ENCODE data around the gene CAMTA1. TPM values are rescaled to one million over a fixed set of nuclear protein-coding genes. Genes with fewer than 3 reads are reported as not detected.

Gene CAMTA1
- polyA plus RNA-seq, 1 experiment, result 23.1 TPM

DNA sequence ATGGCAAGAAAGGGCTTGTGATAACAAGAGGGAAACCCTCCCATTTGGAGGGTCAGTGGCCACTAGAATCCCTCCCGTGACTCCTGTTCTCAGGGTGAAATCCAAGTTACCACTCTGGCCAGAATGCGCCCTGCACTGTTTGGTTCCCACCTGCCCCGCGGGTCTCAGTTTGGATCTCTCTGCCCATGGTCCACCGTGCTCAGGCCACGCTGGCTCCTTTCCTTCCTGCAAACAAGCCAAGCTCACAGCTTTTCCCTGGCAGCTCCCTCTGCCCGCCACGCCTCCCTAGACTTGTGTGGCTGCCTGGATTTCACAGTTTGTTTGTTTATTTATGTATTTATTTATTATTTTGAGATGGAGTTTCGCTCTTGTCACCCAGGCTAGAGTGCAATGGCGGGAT, 806.3 kb downstream of the CAMTA1 start:
- ChIA-PET POLR2A (no interaction called here), CTCF (no interaction called here)
- Histone ChIP-seq H3K36me3 (ENCODE audit: control insufficient read depth, insufficient read depth, low read length) (no peaks in the 10 kb centered on the region), H3K27me3 (ENCODE audit: control insufficient read depth, insufficient read depth, low read length) (peaks cover 3% of the 10 kb centered on the region; the same call in 1 of the 2 replicates), H3K4me3 (ENCODE audit: low read depth, low read length) (no peak overlapping the region)
- no peak for TF ChIP-seq CTCF (IDR thresholded peaks at IDR 0.05; ENCODE audit: insufficient read depth, low read depth, low read length)
- DNase-seq (ENCODE audit: low read depth), result no peak

GRCh38 chr1:7592120-7592798, 807.0 kb downstream of the CAMTA1 start:
- no peaks in the 10 kb centered on the region for H3K36me3 ChIP-seq (ENCODE audit: control insufficient read depth, insufficient read depth, low read length)
- ChIA-PET CTCF (no interaction called here), POLR2A (no interaction called here)
- DNase-seq (ENCODE audit: low read depth), result no peak
- peaks cover 3% of the 10 kb centered on the region; the same call in 1 of the 2 replicates for H3K27me3 ChIP-seq (ENCODE audit: control insufficient read depth, insufficient read depth, low read length)
- no peak overlapping the region for H3K4me3 ChIP-seq (ENCODE audit: low read depth, low read length)
- TF ChIP-seq CTCF (IDR thresholded peaks at IDR 0.05; ENCODE audit: insufficient read depth, low read depth, low read length), result no peak

DNA sequence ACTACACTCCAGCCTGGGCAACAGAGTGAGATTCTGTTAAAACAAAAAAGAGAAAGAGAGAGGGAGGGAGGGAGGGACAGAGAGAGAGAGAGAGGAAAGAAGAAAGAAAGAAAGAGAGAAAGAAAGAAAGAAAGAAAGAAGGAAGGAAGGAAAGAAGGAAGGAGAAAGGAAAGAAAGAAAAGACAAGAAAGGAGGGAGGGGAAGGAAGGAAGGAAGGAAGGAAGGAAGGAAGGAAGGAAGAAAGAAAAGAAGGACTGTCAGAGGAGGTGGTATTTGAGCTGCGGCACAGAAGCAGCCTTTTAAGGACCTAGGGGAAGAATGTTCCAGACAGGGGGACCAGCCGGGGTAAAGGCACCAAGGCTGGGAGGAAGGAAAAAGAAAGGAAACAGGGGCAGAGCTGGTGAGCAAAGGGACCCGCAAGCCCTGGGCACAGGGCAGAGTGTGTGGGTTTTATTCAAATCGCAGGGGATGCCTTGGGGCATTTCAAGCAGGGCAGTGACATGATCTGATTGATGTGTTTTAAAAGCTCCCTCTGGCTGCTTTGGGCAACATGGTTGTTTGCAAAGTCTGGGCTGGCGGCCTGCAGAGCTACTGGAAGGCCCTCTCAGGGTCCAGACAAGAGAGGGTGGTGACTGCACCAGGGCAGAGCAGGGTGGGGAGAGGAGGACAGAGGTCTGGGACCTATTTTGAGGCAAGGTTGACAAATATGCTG, 808.9 kb downstream of the CAMTA1 start:
- no peaks in the 10 kb centered on the region for H3K36me3 ChIP-seq (ENCODE audit: control insufficient read depth, insufficient read depth, low read length)
- no peak for TF ChIP-seq CTCF (IDR thresholded peaks at IDR 0.05; ENCODE audit: insufficient read depth, low read depth, low read length)
- H3K27me3 ChIP-seq (ENCODE audit: control insufficient read depth, insufficient read depth, low read length), result no peaks in the 10 kb centered on the region
- POLR2A ChIA-PET, result no interaction called here
- H3K4me3 ChIP-seq (ENCODE audit: low read depth, low read length), result no peak overlapping the region
- DNase-seq (ENCODE audit: low read depth), result no peak
- CTCF ChIA-PET, result no interaction called here

GRCh38 chr1:7594714-7595295, 809.6 kb downstream of the CAMTA1 start:
- CTCF ChIA-PET, result no interaction called here

More at GRCh38 chr1:7594714-7595295, 809.6 kb downstream of the CAMTA1 start:
- no peak for DNase-seq (ENCODE audit: low read depth)
- Histone ChIP-seq H3K4me3 (ENCODE audit: low read depth, low read length) (no peak overlapping the region), H3K36me3 (ENCODE audit: control insufficient read depth, insufficient read depth, low read length) (no peaks in the 10 kb centered on the region), H3K27me3 (ENCODE audit: control insufficient read depth, insufficient read depth, low read length) (no peaks in the 10 kb centered on the region)
- TF ChIP-seq CTCF (IDR thresholded peaks at IDR 0.05; ENCODE audit: insufficient read depth, low read depth, low read length), result no peak
- POLR2A ChIA-PET, result no interaction called here
